ENCODE measurements around the gene HBEGF. TPM values are rescaled to one million over a fixed set of nuclear protein-coding genes. Genes with fewer than 3 reads are reported as not detected.

HBEGF gene
- total and polyA plus RNA-seq, 2 experiments from 2014 or later: 2.2 to 2.9 TPM

DNA sequence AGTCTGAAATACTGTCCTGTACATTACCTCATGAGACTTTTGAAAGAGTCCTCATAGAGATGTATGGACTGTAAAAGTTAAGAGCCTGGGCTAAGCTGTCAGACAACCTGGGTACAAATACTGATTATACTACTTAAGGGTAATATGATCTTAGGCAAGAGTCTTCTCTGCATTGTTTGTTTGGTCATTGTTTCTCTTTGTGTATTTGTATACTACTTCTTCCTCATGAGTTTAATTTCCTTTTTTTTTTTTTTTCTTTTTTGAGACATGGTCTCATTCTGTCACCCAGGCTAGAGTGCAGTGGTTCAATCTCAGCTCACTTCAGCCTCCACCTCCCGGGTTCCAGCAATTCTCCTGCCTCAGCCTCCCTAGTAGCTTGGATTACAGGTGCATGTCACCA is 40.9 kb downstream of the HBEGF start (continued):
- TF ChIP-seq, protein P1, sequence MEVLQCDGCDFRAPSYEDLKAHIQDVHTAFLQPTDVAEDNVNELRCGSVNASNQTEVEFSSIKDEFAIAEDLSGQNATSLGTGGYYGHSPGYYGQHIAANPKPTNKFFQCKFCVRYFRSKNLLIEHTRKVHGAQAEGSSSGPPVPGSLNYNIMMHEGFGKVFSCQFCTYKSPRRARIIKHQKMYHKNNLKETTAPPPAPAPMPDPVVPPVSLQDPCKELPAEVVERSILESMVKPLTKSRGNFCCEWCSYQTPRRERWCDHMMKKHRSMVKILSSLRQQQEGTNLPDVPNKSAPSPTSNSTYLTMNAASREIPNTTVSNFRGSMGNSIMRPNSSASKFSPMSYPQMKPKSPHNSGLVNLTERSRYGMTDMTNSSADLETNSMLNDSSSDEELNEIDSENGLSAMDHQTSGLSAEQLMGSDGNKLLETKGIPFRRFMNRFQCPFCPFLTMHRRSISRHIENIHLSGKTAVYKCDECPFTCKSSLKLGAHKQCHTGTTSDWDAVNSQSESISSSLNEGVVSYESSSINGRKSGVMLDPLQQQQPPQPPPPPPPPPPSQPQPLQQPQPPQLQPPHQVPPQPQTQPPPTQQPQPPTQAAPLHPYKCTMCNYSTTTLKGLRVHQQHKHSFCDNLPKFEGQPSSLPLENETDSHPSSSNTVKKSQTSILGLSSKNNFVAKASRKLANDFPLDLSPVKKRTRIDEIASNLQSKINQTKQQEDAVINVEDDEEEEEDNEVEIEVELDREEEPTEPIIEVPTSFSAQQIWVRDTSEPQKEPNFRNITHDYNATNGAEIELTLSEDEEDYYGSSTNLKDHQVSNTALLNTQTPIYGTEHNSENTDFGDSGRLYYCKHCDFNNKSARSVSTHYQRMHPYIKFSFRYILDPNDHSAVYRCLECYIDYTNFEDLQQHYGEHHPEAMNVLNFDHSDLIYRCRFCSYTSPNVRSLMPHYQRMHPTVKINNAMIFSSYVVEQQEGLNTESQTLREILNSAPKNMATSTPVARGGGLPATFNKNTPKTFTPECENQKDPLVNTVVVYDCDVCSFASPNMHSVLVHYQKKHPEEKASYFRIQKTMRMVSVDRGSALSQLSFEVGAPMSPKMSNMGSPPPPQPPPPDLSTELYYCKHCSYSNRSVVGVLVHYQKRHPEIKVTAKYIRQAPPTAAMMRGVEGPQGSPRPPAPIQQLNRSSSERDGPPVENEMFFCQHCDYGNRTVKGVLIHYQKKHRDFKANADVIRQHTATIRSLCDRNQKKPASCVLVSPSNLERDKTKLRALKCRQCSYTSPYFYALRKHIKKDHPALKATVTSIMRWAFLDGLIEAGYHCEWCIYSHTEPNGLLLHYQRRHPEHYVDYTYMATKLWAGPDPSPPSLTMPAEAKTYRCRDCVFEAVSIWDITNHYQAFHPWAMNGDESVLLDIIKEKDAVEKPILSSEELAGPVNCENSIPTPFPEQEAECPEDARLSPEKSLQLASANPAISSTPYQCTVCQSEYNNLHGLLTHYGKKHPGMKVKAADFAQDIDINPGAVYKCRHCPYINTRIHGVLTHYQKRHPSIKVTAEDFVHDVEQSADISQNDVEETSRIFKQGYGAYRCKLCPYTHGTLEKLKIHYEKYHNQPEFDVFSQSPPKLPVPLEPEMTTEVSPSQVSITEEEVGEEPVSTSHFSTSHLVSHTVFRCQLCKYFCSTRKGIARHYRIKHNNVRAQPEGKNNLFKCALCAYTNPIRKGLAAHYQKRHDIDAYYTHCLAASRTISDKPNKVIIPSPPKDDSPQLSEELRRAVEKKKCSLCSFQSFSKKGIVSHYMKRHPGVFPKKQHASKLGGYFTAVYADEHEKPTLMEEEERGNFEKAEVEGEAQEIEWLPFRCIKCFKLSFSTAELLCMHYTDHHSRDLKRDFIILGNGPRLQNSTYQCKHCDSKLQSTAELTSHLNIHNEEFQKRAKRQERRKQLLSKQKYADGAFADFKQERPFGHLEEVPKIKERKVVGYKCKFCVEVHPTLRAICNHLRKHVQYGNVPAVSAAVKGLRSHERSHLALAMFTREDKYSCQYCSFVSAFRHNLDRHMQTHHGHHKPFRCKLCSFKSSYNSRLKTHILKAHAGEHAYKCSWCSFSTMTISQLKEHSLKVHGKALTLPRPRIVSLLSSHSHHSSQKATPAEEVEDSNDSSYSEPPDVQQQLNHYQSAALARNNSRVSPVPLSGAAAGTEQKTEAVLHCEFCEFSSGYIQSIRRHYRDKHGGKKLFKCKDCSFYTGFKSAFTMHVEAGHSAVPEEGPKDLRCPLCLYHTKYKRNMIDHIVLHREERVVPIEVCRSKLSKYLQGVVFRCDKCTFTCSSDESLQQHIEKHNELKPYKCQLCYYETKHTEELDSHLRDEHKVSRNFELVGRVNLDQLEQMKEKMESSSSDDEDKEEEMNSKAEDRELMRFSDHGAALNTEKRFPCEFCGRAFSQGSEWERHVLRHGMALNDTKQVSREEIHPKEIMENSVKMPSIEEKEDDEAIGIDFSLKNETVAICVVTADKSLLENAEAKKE (CRISPR knock-in tag; IDR thresholded peaks at IDR 0.05): no peak
- TF ChIP-seq, protein P2, sequence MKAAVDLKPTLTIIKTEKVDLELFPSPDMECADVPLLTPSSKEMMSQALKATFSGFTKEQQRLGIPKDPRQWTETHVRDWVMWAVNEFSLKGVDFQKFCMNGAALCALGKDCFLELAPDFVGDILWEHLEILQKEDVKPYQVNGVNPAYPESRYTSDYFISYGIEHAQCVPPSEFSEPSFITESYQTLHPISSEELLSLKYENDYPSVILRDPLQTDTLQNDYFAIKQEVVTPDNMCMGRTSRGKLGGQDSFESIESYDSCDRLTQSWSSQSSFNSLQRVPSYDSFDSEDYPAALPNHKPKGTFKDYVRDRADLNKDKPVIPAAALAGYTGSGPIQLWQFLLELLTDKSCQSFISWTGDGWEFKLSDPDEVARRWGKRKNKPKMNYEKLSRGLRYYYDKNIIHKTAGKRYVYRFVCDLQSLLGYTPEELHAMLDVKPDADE (IDR thresholded peaks at IDR 0.05): no peak
- TF ChIP-seq NANOG (IDR thresholded peaks at IDR 0.05; ENCODE audit: borderline replicate concordance): no peak
- TF ChIP-seq, protein P3, sequence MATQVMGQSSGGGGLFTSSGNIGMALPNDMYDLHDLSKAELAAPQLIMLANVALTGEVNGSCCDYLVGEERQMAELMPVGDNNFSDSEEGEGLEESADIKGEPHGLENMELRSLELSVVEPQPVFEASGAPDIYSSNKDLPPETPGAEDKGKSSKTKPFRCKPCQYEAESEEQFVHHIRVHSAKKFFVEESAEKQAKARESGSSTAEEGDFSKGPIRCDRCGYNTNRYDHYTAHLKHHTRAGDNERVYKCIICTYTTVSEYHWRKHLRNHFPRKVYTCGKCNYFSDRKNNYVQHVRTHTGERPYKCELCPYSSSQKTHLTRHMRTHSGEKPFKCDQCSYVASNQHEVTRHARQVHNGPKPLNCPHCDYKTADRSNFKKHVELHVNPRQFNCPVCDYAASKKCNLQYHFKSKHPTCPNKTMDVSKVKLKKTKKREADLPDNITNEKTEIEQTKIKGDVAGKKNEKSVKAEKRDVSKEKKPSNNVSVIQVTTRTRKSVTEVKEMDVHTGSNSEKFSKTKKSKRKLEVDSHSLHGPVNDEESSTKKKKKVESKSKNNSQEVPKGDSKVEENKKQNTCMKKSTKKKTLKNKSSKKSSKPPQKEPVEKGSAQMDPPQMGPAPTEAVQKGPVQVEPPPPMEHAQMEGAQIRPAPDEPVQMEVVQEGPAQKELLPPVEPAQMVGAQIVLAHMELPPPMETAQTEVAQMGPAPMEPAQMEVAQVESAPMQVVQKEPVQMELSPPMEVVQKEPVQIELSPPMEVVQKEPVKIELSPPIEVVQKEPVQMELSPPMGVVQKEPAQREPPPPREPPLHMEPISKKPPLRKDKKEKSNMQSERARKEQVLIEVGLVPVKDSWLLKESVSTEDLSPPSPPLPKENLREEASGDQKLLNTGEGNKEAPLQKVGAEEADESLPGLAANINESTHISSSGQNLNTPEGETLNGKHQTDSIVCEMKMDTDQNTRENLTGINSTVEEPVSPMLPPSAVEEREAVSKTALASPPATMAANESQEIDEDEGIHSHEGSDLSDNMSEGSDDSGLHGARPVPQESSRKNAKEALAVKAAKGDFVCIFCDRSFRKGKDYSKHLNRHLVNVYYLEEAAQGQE (IDR thresholded peaks at IDR 0.05; ENCODE audit: unreplicated experiment): no peak

All from GM23338 (cell line).